Neural crest cell (in vitro differentiated cells): ENCODE data around the gene ZHX3. TPM values are rescaled to one million over a fixed set of nuclear protein-coding genes. Genes with fewer than 3 reads are reported as not detected.
"Not testable (repeated sequence)": the region's sequence is repeated elsewhere in the genome, so short reads cannot be mapped to it uniquely, and the experiment has no call there.

ENCODE experiments used
- DNase-seq: peaks from one replicate; pipeline ENCODE4 v3.0.0; 2021; ENCODE audit warnings: low read depth, mixed read lengths, low spot score
- H3K27ac Mint-ChIP-seq: one replicate; pipeline ENCODE4 v1.8.0; 2021; ENCODE audit warnings: mild to moderate bottlenecking, mixed read lengths; ENCODE audit not compliant: unreplicated experiment
- H3K27me3 Mint-ChIP-seq: 2 replicates; pipeline ENCODE4 v1.8.0; 2021; ENCODE audit warnings: low read depth, mild to moderate bottlenecking, mixed read lengths
- H3K36me3 Mint-ChIP-seq: 2 replicates; pipeline ENCODE4 v1.8.0; 2021; ENCODE audit warnings: low read depth, mild to moderate bottlenecking, mixed read lengths
- H3K4me1 Mint-ChIP-seq: 2 replicates; pipeline ENCODE4 v1.8.0; 2021; ENCODE audit warnings: mixed read lengths
- H3K4me3 Mint-ChIP-seq: one replicate; pipeline ENCODE4 v1.8.0; 2021; ENCODE audit warnings: mild to moderate bottlenecking, mixed read lengths
- H3K9me3 Mint-ChIP-seq: 2 replicates; pipeline ENCODE4 v1.8.0; 2021; ENCODE audit warnings: mixed read lengths
- total RNA-seq: library from RNA; stranded (reverse); gene quantifications from 2 replicates; pipeline ENCODE4 v1.2.1, GENCODE V29; 2021
- TF ChIP-seq, protein P1 (sequence below): fragments of 200-600 bp; sonication (generic); conservative IDR thresholded peaks from 2 replicates; pipeline ENCODE4 v1.5.0; 2021; ENCODE audit warnings: antibody characterized with exemption, mild to moderate bottlenecking

Gene ZHX3
- total RNA-seq, 1 donor from 2014 or later = 13.0 TPM

DNA sequence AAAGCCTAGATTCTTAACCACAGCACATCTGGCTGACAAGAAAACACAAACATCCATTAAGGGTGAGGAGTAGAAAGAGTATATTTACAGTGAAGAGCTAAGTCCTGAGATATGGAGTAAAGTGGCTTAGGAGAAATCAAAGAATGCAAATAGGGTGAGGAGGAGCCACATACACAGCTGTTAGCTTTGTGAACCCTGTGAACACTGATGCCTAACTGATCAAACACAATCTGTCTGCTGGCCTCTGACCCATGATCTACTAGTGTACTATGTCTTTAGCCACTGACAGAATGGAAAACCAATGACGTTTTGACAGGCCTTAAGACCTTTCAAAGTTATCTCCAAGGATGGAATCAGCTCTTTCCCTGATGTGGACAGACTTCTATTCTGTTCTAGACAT, 75.2 kb downstream of the ZHX3 start:
- no peak overlapping the region for H3K4me3 Mint-ChIP-seq
- no peaks in the 10 kb centered on the region for H3K36me3 Mint-ChIP-seq
- no peak overlapping the region for H3K27ac Mint-ChIP-seq
- H3K27me3 Mint-ChIP-seq = no peaks in the 10 kb centered on the region
- H3K4me1 Mint-ChIP-seq = peaks cover 15% of the 10 kb centered on the region
- TF ChIP-seq, protein P1, sequence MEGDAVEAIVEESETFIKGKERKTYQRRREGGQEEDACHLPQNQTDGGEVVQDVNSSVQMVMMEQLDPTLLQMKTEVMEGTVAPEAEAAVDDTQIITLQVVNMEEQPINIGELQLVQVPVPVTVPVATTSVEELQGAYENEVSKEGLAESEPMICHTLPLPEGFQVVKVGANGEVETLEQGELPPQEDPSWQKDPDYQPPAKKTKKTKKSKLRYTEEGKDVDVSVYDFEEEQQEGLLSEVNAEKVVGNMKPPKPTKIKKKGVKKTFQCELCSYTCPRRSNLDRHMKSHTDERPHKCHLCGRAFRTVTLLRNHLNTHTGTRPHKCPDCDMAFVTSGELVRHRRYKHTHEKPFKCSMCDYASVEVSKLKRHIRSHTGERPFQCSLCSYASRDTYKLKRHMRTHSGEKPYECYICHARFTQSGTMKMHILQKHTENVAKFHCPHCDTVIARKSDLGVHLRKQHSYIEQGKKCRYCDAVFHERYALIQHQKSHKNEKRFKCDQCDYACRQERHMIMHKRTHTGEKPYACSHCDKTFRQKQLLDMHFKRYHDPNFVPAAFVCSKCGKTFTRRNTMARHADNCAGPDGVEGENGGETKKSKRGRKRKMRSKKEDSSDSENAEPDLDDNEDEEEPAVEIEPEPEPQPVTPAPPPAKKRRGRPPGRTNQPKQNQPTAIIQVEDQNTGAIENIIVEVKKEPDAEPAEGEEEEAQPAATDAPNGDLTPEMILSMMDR = no peak
- DNase-seq = no peak
- peaks cover 6% of the 10 kb centered on the region for H3K9me3 Mint-ChIP-seq

DNA sequence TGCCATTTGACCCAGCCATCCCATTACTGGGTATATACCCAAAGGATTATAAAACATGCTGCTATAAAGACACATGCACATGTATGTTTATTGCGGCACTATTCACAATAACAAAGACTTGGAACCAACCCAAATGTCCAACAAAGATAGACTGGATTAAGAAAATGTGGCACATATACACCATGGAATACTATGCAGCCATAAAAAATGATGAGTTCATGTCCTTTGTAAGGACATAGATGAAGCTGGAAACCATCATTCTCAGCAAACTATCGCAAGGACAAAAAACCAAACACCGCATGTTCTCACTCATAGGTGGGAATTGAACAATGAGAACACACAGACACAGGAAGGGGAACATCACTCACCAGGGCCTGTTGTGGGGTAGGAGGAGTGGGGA, 80.3 kb downstream of the ZHX3 start:
- H3K4me1 Mint-ChIP-seq, H3K27ac Mint-ChIP-seq, H3K9me3 Mint-ChIP-seq, H3K36me3 Mint-ChIP-seq, H3K27me3 Mint-ChIP-seq, DNase-seq, H3K4me3 Mint-ChIP-seq: not testable (repeated sequence)

DNA sequence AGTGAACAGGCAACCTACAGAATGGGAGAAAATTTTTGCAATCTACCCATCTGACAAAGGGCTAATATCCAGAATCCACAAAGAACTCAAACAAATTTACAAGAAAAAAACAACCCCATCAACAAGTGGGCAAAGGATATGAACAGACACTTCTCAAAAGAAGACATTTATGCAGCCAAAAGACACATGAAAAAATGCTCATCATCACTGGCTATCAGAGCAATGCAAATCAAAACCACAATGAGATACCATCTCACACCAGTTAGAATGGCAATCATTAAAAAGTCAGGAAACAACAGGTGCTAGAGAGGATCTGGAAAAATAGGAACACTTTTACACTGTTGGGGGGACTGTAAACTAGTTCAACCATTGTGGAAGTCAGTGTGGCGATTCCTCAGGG, 80.7 kb downstream of the ZHX3 start:
- not testable (repeated sequence) for DNase-seq, H3K27ac Mint-ChIP-seq, H3K9me3 Mint-ChIP-seq, H3K36me3 Mint-ChIP-seq, H3K4me1 Mint-ChIP-seq, H3K4me3 Mint-ChIP-seq, H3K27me3 Mint-ChIP-seq

DNA sequence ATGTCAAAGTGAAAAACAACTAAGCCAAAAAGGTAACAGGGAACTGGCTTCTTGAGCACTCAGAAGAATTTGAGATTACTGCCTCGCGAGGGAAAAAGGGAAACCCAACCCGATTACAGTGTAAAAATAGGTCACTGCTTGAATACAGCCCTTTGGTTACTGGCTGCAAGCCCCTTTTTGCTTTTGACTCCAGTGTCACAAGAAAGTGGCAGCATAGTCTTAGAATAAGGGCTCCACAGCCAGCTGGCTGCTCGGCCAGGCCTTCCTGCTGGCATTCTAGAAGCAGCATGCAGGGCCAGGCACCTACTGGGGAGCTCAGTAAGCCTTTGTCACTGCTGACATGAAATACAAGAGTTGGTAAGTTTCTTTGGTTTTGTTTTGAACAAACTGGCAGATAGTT, 83.0 kb downstream of the ZHX3 start:
- no peak overlapping the region for H3K27ac Mint-ChIP-seq
- TF ChIP-seq, protein P1 = no peak
- peaks cover 6% of the 10 kb centered on the region for H3K9me3 Mint-ChIP-seq
- peaks cover 7% of the 10 kb centered on the region for H3K4me1 Mint-ChIP-seq
- H3K4me3 Mint-ChIP-seq = no peak overlapping the region
- H3K27me3 Mint-ChIP-seq = no peaks in the 10 kb centered on the region
- DNase-seq = no peak
- no peaks in the 10 kb centered on the region for H3K36me3 Mint-ChIP-seq

DNA sequence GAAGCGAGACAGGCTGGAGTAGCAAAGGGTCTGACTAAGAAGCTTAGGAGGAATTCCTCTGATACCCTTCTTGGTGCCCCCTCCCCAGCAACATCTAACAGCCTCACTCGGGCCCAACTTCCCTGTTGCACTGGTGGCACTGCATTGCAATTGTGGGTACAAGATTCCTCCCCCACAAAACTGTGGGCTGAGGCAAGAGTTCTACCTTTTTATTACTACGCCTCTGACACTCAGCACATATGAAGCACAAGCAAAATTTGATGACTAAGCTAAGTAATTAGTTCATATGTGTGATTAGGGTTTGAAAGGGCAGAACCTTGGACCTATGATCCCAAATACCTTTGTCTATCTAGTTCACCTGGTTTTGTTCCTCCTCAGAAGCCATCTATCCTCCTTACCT, 83.5 kb downstream of the ZHX3 start:
- Mint-ChIP-seq H3K4me1 (peaks cover 7% of the 10 kb centered on the region), H3K27ac (no peak overlapping the region), H3K9me3 (peaks cover 7% of the 10 kb centered on the region)

DNA sequence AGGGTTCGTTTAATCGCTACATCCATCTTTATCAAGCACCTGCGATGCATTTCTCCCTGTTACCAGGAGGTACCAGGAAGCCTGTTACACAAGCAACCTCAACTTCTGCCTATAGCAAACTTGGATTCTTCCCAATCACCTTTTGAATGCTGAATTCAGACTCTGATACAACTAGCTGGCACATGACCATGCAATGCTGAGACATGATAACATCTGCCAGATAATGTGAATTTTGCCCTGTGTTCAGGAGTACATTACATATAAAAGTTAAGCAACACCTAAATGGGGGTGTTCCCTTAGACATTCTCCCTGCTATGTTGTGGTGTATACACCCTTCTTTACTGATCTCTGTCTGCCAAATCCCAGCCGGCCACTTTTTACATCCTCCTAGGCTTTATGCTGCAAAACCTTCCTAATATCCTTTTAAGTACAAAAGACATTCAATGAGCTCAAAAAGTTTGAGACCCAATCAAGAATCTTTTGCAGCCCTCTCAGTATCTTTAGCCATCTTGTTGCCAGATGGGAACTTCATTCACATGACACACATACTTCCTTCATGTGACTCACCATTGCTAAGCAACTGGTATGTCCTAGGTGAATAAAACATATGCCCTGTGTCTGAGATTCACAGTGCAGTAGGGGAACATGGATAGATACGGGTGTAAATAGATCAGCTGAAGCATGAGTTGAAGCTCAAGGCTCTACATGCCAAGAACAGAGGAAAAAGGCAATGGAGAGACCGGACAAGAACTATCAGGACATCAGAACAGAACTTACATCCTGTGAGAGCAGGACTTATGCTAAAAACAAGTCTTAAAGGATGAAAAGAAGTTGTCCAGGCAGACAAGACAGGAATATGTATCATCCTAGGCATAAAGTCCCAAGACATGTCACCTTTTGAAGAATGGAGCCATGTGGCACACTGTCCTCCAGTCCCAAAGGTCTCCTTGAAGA, 84.3 kb downstream of the ZHX3 start:
- H3K4me1 Mint-ChIP-seq = peaks cover 7% of the 10 kb centered on the region
- no peak overlapping the region for H3K4me3 Mint-ChIP-seq
- H3K27ac Mint-ChIP-seq = no peak overlapping the region
- peaks cover 8% of the 10 kb centered on the region for H3K9me3 Mint-ChIP-seq
- no peaks in the 10 kb centered on the region for H3K27me3 Mint-ChIP-seq
- TF ChIP-seq, protein P1 = no peak
- no peaks in the 10 kb centered on the region for H3K36me3 Mint-ChIP-seq
- DNase-seq = no peak

More for the DNA sequence above, 83.5 kb downstream of the ZHX3 start:
- Mint-ChIP-seq H3K36me3 (no peaks in the 10 kb centered on the region), H3K27me3 (no peaks in the 10 kb centered on the region), H3K4me3 (no peak overlapping the region)
- DNase-seq = no peak
- TF ChIP-seq, protein P1 = no peak
